ENCODE data around the gene MRPL37. TPM values are rescaled to one million over a fixed set of nuclear protein-coding genes. Genes with fewer than 3 reads are reported as not detected.

MRPL37 gene
- total and polyA plus RNA-seq, 2 donors (not counting 3 experiments of a cell fraction or from before 2014, with no cell fraction given): 45.0 to 109 TPM

- Histone ChIP-seq H3K4me1 (ENCODE audit: control insufficient read depth, extremely low read depth, insufficient read depth, low read length) (peaks cover 20% of the 10 kb centered on the region), H2AFZ (ENCODE audit: low read depth, low read length) (no peak overlapping the region)
- CTCF ChIA-PET: interaction anchor here (1.0 to 1.1 kb wide), 2 partner anchors 9 to 15 kb away, joined by 3 read pairs; no protein-coding TSS in a partner anchor
These were observed 52.5 kb downstream of the MRPL37 start for GRCh38 chr1:54252371-54252936.

GRCh38 chr1:54253480-54253879, 53.5 kb downstream of the MRPL37 start:
- dilution Hi-C loops (cut with MboI; ENCODE audit: extremely low pct_ligation_motif_present, low sequenced_read_pairs) (no loop called here), intact Hi-C loops (cut with micrococcal nuclease) (no loop called here)
- Histone ChIP-seq H3K27me3 (ENCODE audit: control insufficient read depth in 2 of 2, insufficient read depth in 2 of 2, low read length in 2 of 2) (no peaks in the 10 kb centered on the region), H3K4me1 (ENCODE audit: control insufficient read depth, extremely low read depth, insufficient read depth, low read length) (peaks cover 20% of the 10 kb centered on the region), H4K20me1 (replicated peaks; ENCODE audit: control insufficient read depth, extremely low read depth, insufficient read depth, low read length) (no peaks in the 10 kb centered on the region), H3K9me3 (replicated peaks; ENCODE audit: control insufficient read depth, insufficient read depth, low read length) (no peaks in the 10 kb centered on the region), H3K27ac (ENCODE audit: insufficient read depth, low read depth, low read length) (peak overlapping the region; percentile 76), H3K79me2 (ENCODE audit: control insufficient read depth, insufficient read depth, low read length) (no peaks in the 10 kb centered on the region), H3K4me3 (replicated peaks in 1 of 3; ENCODE audit: insufficient read depth in 1 of 3, low read depth in 1 of 3, low read length in 3 of 3) (no peak overlapping the region), H3K4me2 (ENCODE audit: insufficient read depth, low read length) (no peak overlapping the region), H3K36me3 (ENCODE audit: control insufficient read depth in 2 of 2, extremely low read depth in 1 of 2, insufficient read depth in 2 of 2, low read length in 2 of 2) (peaks cover 0 to 7% of the 10 kb centered on the region in 2 experiments), H3K9me1 (replicated peaks; ENCODE audit: control insufficient read depth, extremely low read depth, insufficient read depth, low read length) (no peaks in the 10 kb centered on the region), H3K9ac (replicated peaks; ENCODE audit: extremely low read depth, insufficient read depth, low read length) (peak overlapping the region; percentile 24), H2AFZ (ENCODE audit: low read depth, low read length) (no peak overlapping the region)
- FAIRE-seq (peak; percentile 91), DNase-seq (ENCODE audit: low read depth, low spot score) (peak; percentile 48)
- no TSS peak for BruUV-seq (replicated peaks)
- ChIA-PET CTCF (interaction anchor here (0.6 to 1.7 kb wide), 11 partner anchors 9 to 327 kb away, joined by 3 to 8 read pairs (median 4); no protein-coding TSS in a partner anchor), POLR2A (no interaction called here)
- TF ChIP-seq EZH2 (IDR thresholded peaks at IDR 0.05; ENCODE audit: borderline replicate concordance, low read depth, low read length, severe bottlenecking) (no peak), MAX (IDR thresholded peaks at IDR 0.05; ENCODE audit: insufficient read depth, insufficient read length) (no peak), MYC (IDR thresholded peaks at IDR 0.05; ENCODE audit: low read depth, low read length) (no peak), POLR2A (IDR thresholded peaks at IDR 0.05; ENCODE audit: low read depth, low read length) (no peak), FOS (IDR thresholded peaks at IDR 0.05; ENCODE audit: borderline replicate concordance, insufficient read depth, low read length) (peak; percentile 64), GATA2 (IDR thresholded peaks at IDR 0.05; ENCODE audit: insufficient read depth, insufficient read length, low read depth, low read length) (no peak), CTCF (IDR thresholded peaks at IDR 0.05; ENCODE audit: extremely low read depth in 1 of 2, insufficient read depth in 1 of 2, low read depth in 1 of 2, low read length in 2 of 2) (no peak), JUN (IDR thresholded peaks at IDR 0.05; ENCODE audit: borderline replicate concordance, insufficient read depth, insufficient read length, low read depth) (no peak)

More at GRCh38 chr1:54252371-54252936, 52.5 kb downstream of the MRPL37 start:
- no peak overlapping the region for H3K4me3 ChIP-seq (replicated peaks in 1 of 3; ENCODE audit: insufficient read depth in 1 of 3, low read depth in 1 of 3, low read length in 3 of 3)
- no peaks in the 10 kb centered on the region for H3K9me3 ChIP-seq (replicated peaks; ENCODE audit: control insufficient read depth, insufficient read depth, low read length)
- POLR2A ChIA-PET: no interaction called here
- FAIRE-seq (no peak), DNase-seq (ENCODE audit: low read depth, low spot score) (no peak)
- no peaks in the 10 kb centered on the region for H3K79me2 ChIP-seq (ENCODE audit: control insufficient read depth, insufficient read depth, low read length)
- BruUV-seq (replicated peaks): no TSS peak
- H3K4me2 ChIP-seq (ENCODE audit: insufficient read depth, low read length): no peak overlapping the region
- intact Hi-C loops (cut with micrococcal nuclease): no loop called here
- no peaks in the 10 kb centered on the region for H3K9me1 ChIP-seq (replicated peaks; ENCODE audit: control insufficient read depth, extremely low read depth, insufficient read depth, low read length)
- dilution Hi-C loops (cut with MboI; ENCODE audit: extremely low pct_ligation_motif_present, low sequenced_read_pairs): no loop called here
- H3K9ac ChIP-seq (replicated peaks; ENCODE audit: extremely low read depth, insufficient read depth, low read length): no peak overlapping the region
- H4K20me1 ChIP-seq (replicated peaks; ENCODE audit: control insufficient read depth, extremely low read depth, insufficient read depth, low read length): no peaks in the 10 kb centered on the region
- no peak for TF ChIP-seq EZH2 (IDR thresholded peaks at IDR 0.05; ENCODE audit: borderline replicate concordance, low read depth, low read length, severe bottlenecking)
- TF ChIP-seq FOS (IDR thresholded peaks at IDR 0.05; ENCODE audit: borderline replicate concordance, insufficient read depth, low read length): no peak
- H3K36me3 ChIP-seq (ENCODE audit: control insufficient read depth in 2 of 2, extremely low read depth in 1 of 2, insufficient read depth in 2 of 2, low read length in 2 of 2): peaks cover 0 to 11% of the 10 kb centered on the region in 2 experiments
- H3K27me3 ChIP-seq (ENCODE audit: control insufficient read depth in 2 of 2, insufficient read depth in 2 of 2, low read length in 2 of 2): no peaks in the 10 kb centered on the region
- no peak overlapping the region for H3K27ac ChIP-seq (ENCODE audit: insufficient read depth, low read depth, low read length)

Measured in endothelial cell of umbilical vein (primary cell).